ENCODE results near the gene SMG6.

Gene SMG6

GRCh38 chr17:2053380-2054261, 250.0 kb downstream of the SMG6 start (continued):
- peak; percentile 93 for TF ChIP-seq GLIS1 (tag by site-specific recombination; IDR thresholded peaks at IDR 0.05)
- peak; percentile 99 for TF ChIP-seq ZFHX2 (tag by site-specific recombination; conservative IDR thresholded peaks at IDR 0.05)
- 0 out of 2 replicates have a peak, but pooled peaks have one; percentile 20 for TF ChIP-seq TSHZ1 (tag by site-specific recombination; IDR thresholded peaks at IDR 0.05; ENCODE audit: borderline replicate concordance)
- peak; percentile 74 for TF ChIP-seq MYNN (tag by site-specific recombination; IDR thresholded peaks at IDR 0.05; ENCODE audit: borderline replicate concordance)
- TF ChIP-seq REPIN1 (tag by site-specific recombination; IDR thresholded peaks at IDR 0.05; ENCODE audit: low read depth) = no peak
- peak; percentile 73 for TF ChIP-seq KLF7 (tag by site-specific recombination; IDR thresholded peaks at IDR 0.05; ENCODE audit: borderline replicate concordance)
- TF ChIP-seq ZFP37 (tag by site-specific recombination; IDR thresholded peaks at IDR 0.05) = 0 out of 2 replicates have a peak, but pooled peaks have one; percentile 40
- TF ChIP-seq ZNF530 (tag by site-specific recombination; IDR thresholded peaks at IDR 0.05; ENCODE audit: low read depth) = no peak
- no peak for TF ChIP-seq ZNF19 (tag by site-specific recombination; IDR thresholded peaks at IDR 0.05; ENCODE audit: low read depth)
- TF ChIP-seq ZNF133 (tag by site-specific recombination; IDR thresholded peaks at IDR 0.05) = no peak
- peak; percentile 30; the same call in 1 of the 2 replicates for TF ChIP-seq ZBTB21 (tag by site-specific recombination; IDR thresholded peaks at IDR 0.05)
- TF ChIP-seq, protein P1, sequence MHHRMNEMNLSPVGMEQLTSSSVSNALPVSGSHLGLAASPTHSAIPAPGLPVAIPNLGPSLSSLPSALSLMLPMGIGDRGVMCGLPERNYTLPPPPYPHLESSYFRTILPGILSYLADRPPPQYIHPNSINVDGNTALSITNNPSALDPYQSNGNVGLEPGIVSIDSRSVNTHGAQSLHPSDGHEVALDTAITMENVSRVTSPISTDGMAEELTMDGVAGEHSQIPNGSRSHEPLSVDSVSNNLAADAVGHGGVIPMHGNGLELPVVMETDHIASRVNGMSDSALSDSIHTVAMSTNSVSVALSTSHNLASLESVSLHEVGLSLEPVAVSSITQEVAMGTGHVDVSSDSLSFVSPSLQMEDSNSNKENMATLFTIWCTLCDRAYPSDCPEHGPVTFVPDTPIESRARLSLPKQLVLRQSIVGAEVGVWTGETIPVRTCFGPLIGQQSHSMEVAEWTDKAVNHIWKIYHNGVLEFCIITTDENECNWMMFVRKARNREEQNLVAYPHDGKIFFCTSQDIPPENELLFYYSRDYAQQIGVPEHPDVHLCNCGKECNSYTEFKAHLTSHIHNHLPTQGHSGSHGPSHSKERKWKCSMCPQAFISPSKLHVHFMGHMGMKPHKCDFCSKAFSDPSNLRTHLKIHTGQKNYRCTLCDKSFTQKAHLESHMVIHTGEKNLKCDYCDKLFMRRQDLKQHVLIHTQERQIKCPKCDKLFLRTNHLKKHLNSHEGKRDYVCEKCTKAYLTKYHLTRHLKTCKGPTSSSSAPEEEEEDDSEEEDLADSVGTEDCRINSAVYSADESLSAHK (tag by site-specific recombination; IDR thresholded peaks at IDR 0.05) = peak; percentile 30; the same call in 1 of the 2 replicates
- peak; percentile 99 for TF ChIP-seq GLIS2 (tag by site-specific recombination; IDR thresholded peaks at IDR 0.05)
- peak; percentile 61; the same call in 1 of the 2 replicates for TF ChIP-seq PRDM2 (tag by site-specific recombination; IDR thresholded peaks at IDR 0.05; ENCODE audit: borderline replicate concordance)
- TF ChIP-seq TCF7L2 (IDR thresholded peaks at IDR 0.05; ENCODE audit: borderline replicate concordance, low read depth, low read length) = no peak
- peak; percentile 82 for TF ChIP-seq SP7 (tag by site-specific recombination; IDR thresholded peaks at IDR 0.05)
- TF ChIP-seq BCL11B (tag by site-specific recombination; IDR thresholded peaks at IDR 0.05; ENCODE audit: low read depth) = peak; percentile 27; the same call in 1 of the 2 replicates
- TF ChIP-seq, protein P2, sequence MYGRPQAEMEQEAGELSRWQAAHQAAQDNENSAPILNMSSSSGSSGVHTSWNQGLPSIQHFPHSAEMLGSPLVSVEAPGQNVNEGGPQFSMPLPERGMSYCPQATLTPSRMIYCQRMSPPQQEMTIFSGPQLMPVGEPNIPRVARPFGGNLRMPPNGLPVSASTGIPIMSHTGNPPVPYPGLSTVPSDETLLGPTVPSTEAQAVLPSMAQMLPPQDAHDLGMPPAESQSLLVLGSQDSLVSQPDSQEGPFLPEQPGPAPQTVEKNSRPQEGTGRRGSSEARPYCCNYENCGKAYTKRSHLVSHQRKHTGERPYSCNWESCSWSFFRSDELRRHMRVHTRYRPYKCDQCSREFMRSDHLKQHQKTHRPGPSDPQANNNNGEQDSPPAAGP (tag by site-specific recombination; IDR thresholded peaks at IDR 0.05) = peak; percentile 86
- TF ChIP-seq BCL11A (tag by site-specific recombination; IDR thresholded peaks at IDR 0.05; ENCODE audit: low read depth) = peak; percentile 85; the same call in 1 of the 2 replicates
- no peak for TF ChIP-seq ZNF548 (tag by site-specific recombination; IDR thresholded peaks at IDR 0.05)
- peak; percentile 53 for TF ChIP-seq ZNF660 (tag by site-specific recombination; IDR thresholded peaks at IDR 0.05)
- no peak for TF ChIP-seq HOXD13 (CRISPR knock-in tag; IDR thresholded peaks at IDR 0.05; ENCODE audit: borderline replicate concordance)
- peak; percentile 74 for TF ChIP-seq ZNF629 (tag by site-specific recombination; IDR thresholded peaks at IDR 0.05)
- TF ChIP-seq ZNF701 (tag by site-specific recombination; IDR thresholded peaks at IDR 0.05) = no peak
- TF ChIP-seq ZSCAN30 (tag by site-specific recombination; IDR thresholded peaks at IDR 0.05) = peak; percentile 55; the same call in 1 of the 2 replicates
- no peak for TF ChIP-seq ZNF23 (tag by site-specific recombination; IDR thresholded peaks at IDR 0.05; ENCODE audit: borderline replicate concordance)
- peak; percentile 84 for TF ChIP-seq KLF8 (tag by site-specific recombination; IDR thresholded peaks at IDR 0.05)
